Loucy (cell line): ENCODE measurements around the gene RIN3.

Source experiments
- CTCF ChIP-seq: fragments of 200-600 bp; sonication (generic); conservative IDR thresholded peaks from 2 replicates; pipeline ENCODE4 v1.5.1; 2014; ENCODE audit warnings: mild to moderate bottlenecking, antibody characterized with exemption, low read length
- EZH2phosphoT487 ChIP-seq: fragments of 200-600 bp; IDR thresholded peaks from 2 replicates; pipeline ENCODE4 v1.6.1; 2018; ENCODE audit warnings: antibody characterized with exemption, mild to moderate bottlenecking, moderate library complexity, borderline replicate concordance

GRCh38 chr14:92575061-92575747 lies 61.6 kb downstream of the RIN3 start:
- TF ChIP-seq CTCF (no peak), EZH2phosphoT487 (no peak)
